GM21423 (cell line): Measurements from ENCODE around the gene UGT1A9.

Source experiments
- ATAC-seq: cut with Tn5 transposase; IDR thresholded peaks from one replicate; pipeline ENCODE4 v1.9.1; 2021; ENCODE audit warnings: mild to moderate bottlenecking, moderate library complexity; ENCODE audit not compliant: unreplicated experiment

The UGT1A9 gene

DNA sequence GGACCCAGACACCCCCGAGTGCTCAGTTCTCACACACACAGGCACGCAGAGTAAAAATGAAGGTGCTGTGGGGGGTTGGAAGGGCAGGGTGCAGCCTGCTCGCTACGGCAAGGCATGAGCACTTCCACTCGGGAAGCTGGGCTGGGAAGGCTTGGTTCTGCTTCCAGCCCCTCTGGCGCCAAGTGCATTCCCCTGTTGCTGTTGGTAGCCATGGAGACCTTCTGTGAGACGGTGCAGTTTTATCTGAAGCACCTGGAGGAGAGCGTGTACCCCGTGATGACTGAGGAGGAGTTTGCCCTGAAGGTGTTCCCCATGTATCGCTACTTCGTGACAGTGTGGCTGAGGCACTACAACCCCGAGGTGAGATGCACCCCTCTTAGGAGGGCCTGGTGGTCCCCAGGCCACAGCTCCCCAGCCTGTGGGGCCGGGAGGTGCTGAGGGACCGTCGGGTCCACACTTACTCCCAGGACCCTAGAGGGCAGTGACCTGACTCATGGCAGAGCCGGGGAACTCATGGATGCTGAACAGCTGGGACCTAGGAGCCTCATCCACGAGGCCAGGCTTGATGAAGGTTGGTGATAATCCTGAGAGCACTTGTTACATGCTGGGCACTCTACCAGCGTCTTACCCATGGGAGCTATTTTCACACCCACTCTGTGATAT, 121.9 kb downstream of the UGT1A9 start:
- no peak for ATAC-seq

DNA sequence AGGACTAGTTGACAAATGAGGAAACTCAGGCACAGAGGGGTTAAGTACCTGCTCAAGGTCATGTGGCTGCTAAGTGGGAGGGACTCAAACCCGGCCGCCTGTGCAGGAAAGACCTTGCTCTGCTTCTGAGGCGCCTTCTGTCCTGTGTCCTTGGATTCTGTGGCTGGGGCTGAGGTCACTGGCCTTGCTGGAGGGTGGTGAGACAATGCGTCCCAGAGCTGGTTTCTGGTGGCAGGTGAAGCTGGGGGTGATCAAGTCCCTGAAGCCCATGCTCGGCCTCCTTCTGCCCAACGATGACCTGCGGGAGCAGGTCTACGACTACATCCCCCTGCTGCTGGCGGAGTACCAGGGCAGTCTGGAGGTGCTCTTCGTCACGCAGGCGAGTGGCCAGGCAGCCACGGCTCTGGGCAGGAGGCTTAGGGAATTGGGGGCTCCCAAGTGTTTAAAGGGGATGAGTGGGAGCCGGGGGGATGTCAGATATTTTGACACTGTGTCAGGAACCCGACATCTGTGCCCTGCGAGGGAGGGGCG, 122.5 kb downstream of the UGT1A9 start:
- ATAC-seq: no peak

DNA sequence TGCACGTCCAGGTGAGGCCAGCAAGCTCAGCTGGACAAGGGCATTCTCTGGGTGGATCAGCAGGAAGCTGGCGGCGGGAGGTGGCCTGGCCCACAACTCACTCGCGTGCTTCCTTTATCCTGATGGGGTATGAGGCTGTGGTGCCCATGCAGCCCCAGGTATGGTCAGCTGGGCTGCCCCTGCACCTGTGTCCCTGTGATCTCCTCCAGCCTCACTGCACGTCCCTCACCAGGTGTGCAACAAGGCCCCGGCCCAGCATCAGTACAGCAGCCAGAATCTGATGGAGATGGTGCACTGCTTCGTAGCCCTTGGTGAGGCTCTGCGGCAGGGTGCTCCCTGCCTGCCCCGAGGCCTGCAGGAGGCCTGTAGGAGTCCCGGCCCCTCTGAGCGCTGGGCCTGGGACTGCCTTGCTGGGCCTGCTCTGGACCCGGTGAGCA, 124.1 kb downstream of the UGT1A9 start:
- no peak for ATAC-seq

DNA sequence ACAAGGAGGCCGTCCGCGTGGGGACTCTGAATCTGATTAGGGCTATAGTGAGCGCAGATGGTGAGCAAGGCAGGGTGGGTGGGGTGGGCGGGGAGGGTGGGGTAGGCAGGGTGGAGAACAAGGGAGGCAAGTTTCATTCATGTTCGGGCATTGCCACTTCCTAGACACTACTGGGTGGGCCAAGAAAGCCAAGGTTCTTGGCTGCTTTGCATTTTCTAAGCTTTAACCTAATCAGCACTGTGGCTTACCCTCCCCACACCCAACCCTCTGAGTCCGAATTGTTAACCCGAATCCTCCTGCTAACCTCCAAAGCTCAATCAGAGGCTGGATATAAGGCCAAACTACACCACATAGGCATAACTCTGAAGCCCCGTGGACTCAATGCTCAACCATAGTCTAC, 124.6 kb downstream of the UGT1A9 start:
- no peak for ATAC-seq

DNA sequence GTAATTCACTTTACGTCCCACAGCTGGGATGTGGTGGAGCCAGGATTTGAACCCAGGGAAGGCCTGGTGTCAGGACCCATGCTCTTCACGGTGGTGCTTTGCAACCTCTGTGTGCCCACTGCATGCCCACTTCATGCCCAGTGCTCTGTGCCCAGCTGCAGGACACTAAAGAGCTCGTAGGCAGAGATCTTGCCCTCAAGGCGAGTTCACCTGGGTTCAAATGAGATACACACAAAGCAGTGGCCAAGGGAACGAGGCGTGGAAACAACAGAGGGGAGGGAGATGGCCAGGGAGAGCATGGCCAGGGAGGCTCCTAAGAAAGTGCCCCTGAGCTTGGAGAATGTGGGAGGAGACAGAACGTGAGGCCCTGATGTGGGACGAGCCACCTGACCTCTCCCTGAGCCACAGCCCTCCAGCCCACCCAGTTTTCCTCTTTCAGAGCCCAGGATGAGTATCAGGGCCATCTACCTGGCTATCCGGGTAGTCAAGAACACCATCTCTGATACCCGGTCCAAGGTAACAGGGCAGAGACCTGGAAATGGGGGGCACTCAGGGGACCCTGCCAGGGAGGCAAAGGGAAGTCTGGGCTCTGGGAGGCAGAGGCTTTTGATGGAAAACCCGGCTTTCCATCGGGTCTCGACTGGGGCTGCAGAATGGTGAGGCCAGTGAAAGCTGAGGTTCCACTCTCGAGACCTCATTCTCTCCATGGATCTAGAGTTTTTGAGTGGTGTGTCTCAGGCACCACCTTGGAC, 126.8 kb downstream of the UGT1A9 start:
- ATAC-seq: no peak

DNA sequence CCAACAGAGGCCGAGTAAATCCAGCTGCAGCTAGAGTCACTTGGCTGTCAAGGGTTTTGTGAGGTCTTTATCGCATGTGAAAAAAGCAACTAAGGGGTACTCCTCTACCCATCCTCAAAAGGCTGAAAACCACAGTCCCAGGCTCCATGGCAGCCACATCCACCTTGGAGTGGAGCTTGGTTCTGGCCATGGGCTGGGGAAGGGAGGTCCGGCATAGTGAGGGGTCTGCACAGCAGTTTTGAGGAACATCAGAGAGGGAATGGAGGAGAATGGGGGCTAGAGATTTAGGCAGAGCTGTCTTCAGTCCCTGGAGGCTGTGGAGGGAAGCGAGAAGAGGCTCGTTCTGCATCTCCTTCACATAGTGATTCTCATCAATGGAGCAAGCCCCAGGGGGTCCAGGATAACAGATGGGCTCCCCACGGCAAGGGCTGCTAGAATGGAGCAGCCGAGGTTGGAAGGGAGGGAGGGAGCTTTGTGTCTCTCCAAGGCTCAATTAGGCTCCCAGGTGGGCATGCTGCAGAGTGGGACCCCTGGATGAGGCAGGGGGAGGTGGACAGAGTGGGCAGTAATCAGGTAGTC, 127.5 kb downstream of the UGT1A9 start:
- no peak for ATAC-seq

DNA sequence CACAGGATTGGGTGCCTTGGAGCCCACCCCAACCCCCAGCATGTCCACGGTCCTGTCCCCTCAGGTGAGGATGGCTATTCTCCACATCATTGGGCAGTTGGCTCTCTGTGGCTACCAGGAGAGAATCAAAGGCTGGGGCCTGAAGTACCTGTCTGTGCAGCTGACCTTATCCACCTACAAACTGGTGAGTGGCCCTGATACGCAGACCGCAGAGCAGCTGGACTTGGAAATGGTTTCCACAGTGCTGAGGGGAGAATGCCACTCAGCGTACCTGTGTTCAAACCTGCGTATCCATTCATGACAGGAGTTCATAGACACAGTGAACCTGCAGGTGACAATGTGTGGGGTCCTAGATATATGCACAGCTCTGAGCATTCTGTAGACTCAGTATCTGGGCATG, 128.0 kb downstream of the UGT1A9 start:
- ATAC-seq: no peak

DNA sequence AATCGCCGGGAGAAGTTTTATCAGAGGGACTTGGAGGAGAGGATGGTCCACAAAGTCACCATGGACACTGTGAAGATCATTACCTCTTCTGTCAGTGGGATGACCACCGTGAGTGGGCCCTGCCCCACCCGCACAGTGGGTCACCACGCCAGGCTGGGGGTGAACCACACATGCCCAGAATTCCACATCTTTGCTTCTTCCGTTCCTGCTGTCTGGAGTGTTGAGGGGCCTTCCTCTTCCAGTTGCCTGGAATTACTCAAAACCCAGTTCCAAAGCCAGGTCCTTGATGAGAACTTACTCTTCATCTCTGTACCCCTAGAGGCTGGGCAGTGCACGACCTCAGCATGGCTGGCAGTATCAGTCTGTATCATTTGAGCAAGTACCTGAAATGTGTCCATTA, 128.5 kb downstream of the UGT1A9 start:
- ATAC-seq: no peak

DNA sequence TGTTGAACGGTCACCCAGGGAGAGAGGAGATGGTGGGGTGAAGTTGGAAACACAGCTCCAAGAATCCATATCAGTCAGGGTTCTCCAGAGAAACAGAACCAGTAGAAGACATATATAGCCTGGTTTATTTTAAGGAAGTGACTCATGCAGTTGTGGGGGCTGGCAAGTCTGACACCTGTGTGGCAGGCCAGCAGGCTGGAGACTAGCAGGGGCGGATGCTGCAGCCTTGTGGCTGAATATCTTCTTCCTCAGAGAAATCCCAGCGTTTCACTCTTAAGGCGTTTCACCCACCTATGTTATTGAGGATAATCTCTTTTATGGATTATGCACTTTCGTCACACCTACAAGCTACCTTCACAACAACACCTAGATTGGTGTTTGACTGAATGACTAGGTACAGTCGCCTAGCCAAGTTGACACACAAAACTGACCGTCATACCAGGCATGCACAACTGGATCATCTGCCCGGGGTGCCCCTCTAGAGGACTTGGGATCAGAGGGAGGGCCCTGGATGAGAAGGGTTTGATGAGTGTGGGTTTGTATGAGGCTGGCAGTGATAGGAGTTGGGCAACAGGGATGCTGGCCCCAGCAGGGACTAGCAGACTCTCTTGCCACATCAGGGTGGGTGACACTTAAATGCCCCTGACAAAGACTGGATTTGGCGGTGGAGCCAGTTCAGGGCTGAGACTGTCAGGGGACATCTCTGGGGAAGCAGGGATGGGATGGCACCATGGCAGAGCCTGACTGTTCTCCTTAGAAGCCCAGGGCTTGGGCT, 129.8 kb downstream of the UGT1A9 start:
- no peak for ATAC-seq

DNA sequence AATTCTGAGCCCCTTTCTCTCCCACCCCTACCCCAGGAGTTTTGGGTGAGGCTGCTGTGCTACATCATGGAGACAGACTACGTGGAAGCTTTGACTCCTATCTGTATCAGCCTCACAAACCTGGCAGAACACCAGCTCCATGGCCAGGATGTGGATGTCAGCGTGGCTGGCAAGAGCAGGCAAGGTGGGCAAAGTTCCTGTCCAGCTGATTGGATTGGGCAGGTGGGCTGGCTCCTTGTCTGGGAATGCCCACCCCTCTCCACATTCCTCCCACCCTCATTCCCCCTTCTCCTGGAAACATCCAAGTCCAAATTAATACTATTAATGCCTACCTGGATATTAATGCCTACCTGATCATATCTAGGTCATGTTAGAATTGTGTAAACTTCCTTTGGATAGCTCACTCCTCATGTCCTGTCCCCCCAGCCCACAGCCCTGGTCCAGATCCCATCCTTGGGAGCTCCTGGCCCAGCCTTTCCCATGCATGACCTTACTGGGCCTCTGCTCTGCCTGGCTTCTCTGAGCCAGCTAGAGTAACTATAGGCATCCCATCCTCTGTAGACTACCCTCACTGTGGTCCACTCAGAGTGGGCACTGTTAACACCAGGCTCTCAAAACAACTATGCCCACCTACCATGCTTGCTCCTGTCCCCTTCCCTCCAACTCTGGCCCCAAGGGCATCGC, 130.6 kb downstream of the UGT1A9 start:
- no peak for ATAC-seq

DNA sequence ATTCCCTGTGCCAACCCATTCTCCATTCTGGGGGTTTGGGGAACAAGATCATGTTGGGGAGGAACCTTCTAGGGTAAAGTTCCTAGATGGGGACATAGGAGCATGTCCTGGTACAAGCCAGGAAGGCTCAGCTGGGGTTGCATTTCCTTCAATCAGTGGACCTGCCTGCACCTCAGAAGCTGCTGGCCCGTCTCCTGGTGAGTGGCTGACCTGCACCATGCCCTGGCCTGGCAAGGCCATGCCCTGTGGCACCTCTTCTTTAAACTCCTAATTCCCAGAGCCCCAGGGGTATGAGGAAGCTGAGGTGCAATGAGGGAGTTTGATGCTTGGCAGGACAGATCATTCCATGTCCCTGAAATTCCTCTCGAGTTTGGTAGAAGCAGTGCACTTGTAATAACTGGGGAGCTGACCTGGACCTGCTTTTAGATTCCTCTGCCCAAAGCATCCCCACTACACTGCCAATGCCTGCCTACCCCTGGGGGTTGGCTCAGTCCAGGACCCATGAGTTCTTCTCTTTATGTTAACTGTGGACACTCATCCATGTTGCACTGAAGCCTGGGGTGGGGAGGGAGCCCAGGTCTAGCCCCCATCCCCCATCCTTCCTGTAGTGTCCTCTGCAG, 131.7 kb downstream of the UGT1A9 start:
- no peak for ATAC-seq

DNA sequence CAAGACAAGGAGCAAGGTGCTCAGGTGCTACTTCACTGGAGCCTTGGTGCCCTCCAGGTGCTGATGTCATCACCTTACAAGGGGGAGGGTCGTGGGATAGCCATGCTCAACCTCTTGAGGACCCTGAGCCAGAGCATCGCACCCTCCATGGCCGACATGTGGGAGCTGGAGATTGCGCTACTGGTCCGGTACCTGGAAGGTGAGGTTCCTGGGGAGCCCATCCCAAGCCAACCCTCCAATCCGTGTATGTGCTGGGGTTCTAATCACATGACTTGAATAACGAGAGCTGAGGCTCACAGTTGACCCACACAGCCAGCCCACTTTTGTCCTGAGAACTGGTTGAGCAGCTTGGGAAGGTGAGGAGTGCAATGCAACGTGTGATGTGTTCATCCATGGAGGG, 132.3 kb downstream of the UGT1A9 start:
- no peak for ATAC-seq

DNA sequence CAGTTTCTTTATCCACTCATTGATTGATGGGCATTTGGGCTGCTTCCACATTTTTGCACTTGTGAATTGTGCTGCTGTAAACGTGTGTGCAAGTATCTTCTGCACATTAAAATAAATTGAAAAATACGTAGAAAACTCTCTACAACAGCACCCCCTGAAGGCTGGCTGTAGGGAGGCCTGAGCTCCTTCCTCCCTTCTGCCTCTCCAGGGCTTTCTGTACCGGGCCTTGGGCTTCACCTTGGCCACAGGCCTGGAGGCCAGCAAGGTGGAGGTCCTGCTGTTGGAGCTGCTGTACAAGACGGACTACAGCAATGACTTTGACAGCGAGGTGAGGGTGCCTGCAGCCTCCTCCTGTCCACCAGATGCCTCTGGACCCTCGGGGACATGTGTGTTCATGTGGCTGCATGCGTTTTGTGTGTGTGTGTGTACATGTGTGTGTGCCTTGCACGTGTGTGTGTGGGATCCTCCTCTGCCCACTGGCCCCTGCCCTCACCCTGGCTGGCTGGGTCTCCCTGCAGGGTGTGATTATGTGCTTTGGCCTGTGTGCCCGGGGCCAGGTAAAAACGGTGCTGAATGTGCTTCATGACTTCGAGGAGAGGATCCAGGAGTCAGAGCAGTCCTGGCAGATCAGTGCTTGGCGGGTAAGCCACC, 135.6 kb downstream of the UGT1A9 start:
- ATAC-seq: no peak

DNA sequence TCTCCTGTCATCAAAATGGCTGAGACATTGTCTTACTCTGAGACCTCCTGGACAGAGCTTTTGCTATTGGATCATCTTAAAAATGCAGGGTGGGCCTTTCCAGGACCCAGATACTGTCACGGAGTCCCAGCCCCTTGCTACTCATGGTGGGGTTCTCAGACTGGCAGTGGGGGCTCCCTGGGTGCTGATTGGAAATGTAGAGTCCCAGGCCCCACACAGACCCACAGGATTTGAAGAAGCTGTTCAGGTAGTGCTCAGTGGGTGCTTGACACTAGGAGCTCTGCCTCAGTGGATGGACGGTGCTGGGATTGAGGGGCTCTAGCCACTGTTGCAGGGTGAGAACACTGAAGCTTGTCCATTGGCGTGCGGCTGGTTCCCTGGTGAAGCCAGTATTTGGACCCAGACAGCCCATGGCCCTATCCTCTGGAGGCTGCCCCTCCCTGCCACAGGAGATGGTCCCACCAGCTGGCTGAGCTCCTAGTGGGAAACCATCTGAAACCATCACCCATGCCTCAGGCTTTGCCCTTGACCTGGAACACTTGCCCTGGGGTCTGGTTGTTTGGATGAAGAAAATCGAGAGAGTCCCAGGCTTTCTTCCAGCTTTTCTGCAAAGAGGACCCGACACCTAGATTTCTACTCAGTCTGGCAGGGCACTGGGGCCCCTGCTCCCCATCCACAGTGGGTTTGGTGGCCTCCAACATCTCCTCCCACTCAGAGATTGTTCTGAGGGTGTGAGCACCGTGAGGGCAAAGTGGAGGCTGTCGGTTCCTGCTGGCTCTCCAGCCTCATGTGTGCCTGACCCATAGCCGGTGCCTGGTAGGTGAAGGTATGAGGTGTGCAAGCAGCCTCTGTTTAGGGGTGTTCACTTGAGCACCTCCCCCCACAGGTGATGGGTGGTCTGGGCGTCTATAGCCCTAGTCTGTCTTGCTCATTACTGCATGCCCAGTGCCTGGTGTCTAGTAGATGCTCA, 136.6 kb downstream of the UGT1A9 start:
- ATAC-seq: no peak

DNA sequence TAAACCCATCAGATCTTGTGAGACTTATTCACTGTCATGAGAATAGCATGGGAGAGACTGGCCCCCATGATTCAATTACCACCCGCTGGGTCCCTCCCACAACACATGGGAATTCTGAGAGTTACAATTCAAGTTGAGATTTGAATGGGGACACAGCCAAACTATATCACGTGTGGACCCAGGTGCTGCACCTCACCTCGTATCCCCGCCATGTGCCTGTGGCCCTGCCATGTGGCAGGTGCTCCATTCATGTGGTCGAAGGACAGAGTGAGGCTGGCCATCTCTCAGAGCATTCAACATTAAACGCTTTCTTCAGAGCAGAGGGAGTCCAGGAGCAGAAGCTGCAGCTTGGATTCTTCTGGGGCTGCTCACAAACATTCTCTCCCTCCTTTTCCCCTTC, 138.7 kb downstream of the UGT1A9 start:
- no peak for ATAC-seq

DNA sequence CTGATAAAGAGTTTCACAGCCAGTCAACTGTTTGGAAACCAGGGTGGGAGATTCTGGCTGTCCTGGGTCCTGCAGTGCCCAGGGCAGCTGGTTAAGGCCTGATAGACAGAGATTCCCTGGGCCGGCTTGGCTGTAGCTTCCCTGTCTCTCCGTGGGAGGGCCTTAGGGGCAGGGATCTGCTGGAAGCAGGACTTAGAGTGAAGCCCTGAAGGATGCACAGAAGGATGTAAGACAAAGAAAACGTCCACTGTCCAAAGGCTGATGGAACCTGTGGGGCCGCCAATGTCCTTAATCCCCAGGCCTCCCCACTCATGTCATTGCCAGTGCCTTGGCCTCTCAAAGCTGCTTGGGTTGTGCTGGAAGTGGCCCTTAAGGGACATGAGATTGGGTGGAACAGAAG, 139.4 kb downstream of the UGT1A9 start:
- no peak for ATAC-seq

DNA sequence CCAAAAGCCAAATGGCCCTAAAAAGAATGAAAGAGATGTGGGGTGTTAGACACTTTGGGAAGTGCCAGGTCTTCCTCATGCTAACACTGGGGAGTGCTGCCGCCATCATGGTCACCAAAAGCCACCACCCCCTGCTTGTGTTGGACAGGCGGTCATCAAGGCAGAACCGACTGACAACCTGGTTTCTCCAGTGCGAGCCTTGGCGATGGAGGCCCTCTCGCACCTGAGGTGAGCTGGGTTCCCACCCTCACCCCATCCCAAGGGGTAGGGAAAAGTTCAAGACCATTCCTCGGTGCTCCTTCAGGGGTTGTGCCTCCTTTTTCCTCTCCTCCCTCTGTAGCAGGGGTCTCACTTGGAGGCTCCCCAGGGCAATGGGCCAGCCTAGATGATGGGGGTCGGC, 140.0 kb downstream of the UGT1A9 start:
- ATAC-seq: no peak

DNA sequence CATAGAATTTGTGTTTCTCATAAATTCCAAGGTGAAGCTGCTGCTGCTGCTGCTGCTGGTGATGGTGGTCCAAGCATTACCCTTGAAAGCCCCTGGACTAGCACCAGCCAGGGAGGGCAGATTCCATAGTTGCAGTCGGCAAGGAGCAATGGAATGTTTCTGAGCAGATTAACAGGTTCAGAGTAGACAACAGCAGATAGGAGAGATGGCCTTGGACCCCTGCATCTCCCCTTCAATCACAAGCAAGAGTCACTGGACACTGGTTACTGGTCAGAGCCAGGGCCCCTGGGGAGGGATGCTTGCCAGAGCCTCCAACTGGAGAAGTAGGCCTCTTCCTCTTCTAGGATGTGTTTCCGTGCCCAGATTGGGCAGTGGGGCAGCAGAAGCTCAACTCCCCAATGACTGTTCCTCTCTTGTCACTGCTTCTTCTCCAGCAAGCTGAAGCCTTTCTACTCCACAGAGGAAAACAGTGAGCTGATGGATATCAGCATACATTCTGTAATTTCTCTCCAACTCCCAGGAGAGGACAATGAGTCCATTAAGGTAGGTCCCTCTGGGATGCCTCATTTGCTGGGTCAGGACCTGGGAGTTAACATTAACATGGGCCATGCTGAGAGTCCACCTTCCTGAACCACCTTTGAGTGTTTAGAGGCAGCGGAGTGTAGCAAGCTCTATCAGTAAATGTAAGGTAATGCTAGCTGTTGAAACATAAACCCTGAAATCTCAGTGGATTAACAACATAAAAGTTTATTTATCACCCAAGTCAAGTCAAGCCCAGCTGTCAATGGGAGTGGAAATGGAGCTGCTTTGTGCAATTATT, 141.7 kb downstream of the UGT1A9 start:
- no peak for ATAC-seq
